ENCODE data around the gene ZNF396. TPM values are rescaled to one million over a fixed set of nuclear protein-coding genes. Genes with fewer than 3 reads are reported as not detected.

The ZNF396 gene
- total and polyA plus RNA-seq, 4 donors: 0.60 to 1.2 (median 0.99) TPM

DNA sequence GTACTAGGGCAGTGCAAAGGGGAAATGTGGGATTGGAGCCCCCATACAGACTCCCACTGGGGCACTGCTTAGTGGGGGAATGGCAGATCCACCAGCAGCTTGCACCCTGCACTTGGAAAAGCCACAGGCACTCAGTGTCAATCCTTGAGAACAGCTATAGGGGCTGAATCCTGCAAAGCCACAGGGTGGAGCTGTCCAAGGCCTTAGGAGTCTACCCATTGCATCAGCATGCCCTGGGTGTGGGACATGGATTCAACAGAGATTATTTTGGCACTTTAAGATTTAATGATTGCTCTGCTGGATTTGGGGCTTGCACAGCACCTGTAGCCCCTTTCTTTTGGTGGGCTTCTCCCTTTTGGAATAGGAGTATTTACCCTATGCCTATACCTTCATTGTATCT lies 24.4 kb downstream of the ZNF396 start:
- no peak overlapping the region for H3K4me3 ChIP-seq (ENCODE audit: low read depth in 1 of 3, low read length in 3 of 3)
- peaks cover 0 to 3% (median 0%) of the 10 kb centered on the region in 4 donors for H3K4me1 ChIP-seq (ENCODE audit: control insufficient read depth in 4 of 4, insufficient read depth in 4 of 4, low read length in 3 of 4)
- H3K36me3 ChIP-seq (ENCODE audit: control insufficient read depth in 4 of 4, insufficient read depth in 3 of 4, low read depth in 1 of 4, low read length in 3 of 4): no peaks in the 10 kb centered on the region
- no peak for DNase-seq (ENCODE audit: low spot score)
- TF ChIP-seq RXRA (IDR thresholded peaks at IDR 0.05): no peak
- TF ChIP-seq, protein P1, sequence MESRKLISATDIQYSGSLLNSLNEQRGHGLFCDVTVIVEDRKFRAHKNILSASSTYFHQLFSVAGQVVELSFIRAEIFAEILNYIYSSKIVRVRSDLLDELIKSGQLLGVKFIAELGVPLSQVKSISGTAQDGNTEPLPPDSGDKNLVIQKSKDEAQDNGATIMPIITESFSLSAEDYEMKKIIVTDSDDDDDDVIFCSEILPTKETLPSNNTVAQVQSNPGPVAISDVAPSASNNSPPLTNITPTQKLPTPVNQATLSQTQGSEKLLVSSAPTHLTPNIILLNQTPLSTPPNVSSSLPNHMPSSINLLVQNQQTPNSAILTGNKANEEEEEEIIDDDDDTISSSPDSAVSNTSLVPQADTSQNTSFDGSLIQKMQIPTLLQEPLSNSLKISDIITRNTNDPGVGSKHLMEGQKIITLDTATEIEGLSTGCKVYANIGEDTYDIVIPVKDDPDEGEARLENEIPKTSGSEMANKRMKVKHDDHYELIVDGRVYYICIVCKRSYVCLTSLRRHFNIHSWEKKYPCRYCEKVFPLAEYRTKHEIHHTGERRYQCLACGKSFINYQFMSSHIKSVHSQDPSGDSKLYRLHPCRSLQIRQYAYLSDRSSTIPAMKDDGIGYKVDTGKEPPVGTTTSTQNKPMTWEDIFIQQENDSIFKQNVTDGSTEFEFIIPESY (IDR thresholded peaks at IDR 0.05): no peak
- TF ChIP-seq, protein P2, sequence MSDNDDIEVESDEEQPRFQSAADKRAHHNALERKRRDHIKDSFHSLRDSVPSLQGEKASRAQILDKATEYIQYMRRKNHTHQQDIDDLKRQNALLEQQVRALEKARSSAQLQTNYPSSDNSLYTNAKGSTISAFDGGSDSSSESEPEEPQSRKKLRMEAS (IDR thresholded peaks at IDR 0.05): no peak
- TF ChIP-seq, protein P3, sequence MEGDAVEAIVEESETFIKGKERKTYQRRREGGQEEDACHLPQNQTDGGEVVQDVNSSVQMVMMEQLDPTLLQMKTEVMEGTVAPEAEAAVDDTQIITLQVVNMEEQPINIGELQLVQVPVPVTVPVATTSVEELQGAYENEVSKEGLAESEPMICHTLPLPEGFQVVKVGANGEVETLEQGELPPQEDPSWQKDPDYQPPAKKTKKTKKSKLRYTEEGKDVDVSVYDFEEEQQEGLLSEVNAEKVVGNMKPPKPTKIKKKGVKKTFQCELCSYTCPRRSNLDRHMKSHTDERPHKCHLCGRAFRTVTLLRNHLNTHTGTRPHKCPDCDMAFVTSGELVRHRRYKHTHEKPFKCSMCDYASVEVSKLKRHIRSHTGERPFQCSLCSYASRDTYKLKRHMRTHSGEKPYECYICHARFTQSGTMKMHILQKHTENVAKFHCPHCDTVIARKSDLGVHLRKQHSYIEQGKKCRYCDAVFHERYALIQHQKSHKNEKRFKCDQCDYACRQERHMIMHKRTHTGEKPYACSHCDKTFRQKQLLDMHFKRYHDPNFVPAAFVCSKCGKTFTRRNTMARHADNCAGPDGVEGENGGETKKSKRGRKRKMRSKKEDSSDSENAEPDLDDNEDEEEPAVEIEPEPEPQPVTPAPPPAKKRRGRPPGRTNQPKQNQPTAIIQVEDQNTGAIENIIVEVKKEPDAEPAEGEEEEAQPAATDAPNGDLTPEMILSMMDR (IDR thresholded peaks at IDR 0.05; ENCODE audit: low read depth, low read length, missing input control): no peak
- no peak for TF ChIP-seq YY1 (IDR thresholded peaks at IDR 0.05)
- TF ChIP-seq GABPA (IDR thresholded peaks at IDR 0.05 in 1 of 2, conservative IDR thresholded peaks at IDR 0.05 in 1 of 2): no peak
- H3K9ac ChIP-seq (ENCODE audit: low read depth in 1 of 2, low read length in 2 of 2): no peak overlapping the region
- H3K9me3 ChIP-seq (ENCODE audit: control insufficient read depth in 4 of 4, low read length in 3 of 4): no peaks in the 10 kb centered on the region
- H3K27me3 ChIP-seq (ENCODE audit: control insufficient read depth in 4 of 4, insufficient read depth in 4 of 4, low read length in 3 of 4): no peaks in the 10 kb centered on the region
- no peak overlapping the region for H3K27ac ChIP-seq (ENCODE audit: low read depth in 1 of 2, low read length in 2 of 2)

DNA sequence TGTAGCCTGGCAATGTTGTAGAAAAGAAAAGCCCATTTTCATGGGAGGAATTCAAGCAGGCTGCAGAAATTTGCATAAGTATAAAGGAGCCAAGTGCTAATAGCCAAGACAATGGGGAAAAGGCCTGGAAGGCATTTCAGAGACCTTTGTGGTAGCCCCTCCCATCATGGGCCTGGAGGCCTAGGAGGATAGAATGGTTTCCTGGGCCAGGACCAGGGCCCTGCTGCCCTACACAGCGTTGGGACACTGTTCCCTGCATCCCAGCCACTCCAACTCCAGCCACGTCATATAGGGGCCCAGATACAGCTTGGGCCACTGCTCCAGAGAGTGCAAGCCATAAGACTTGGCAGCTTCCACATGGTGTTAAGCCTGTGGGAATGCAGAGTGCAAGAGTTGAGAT lies 24.9 kb downstream of the ZNF396 start:
- Histone ChIP-seq H3K27ac (ENCODE audit: low read depth in 1 of 2, low read length in 2 of 2) (no peak overlapping the region), H3K9me3 (ENCODE audit: control insufficient read depth in 4 of 4, low read length in 3 of 4) (no peaks in the 10 kb centered on the region), H3K9ac (ENCODE audit: low read depth in 1 of 2, low read length in 2 of 2) (no peak overlapping the region), H3K4me1 (ENCODE audit: control insufficient read depth in 4 of 4, insufficient read depth in 4 of 4, low read length in 3 of 4) (peaks cover 0 to 3% (median 0%) of the 10 kb centered on the region in 4 donors), H3K36me3 (ENCODE audit: control insufficient read depth in 4 of 4, insufficient read depth in 3 of 4, low read depth in 1 of 4, low read length in 3 of 4) (no peaks in the 10 kb centered on the region), H3K4me3 (ENCODE audit: low read depth in 1 of 3, low read length in 3 of 3) (no peak overlapping the region), H3K27me3 (ENCODE audit: control insufficient read depth in 4 of 4, insufficient read depth in 4 of 4, low read length in 3 of 4) (no peaks in the 10 kb centered on the region)
- TF ChIP-seq HNF4G (IDR thresholded peaks at IDR 0.05) (no peak), GABPA (IDR thresholded peaks at IDR 0.05 in 1 of 2, conservative IDR thresholded peaks at IDR 0.05 in 1 of 2) (no peak), RXRA (IDR thresholded peaks at IDR 0.05) (no peak), RAD21 (IDR thresholded peaks at IDR 0.05) (no peak), SP1 (IDR thresholded peaks at IDR 0.05) (no peak)
- no peak for DNase-seq (ENCODE audit: low spot score)
- 86% methylated on average over 2 of the region's 2 CpGs for WGBS

DNA sequence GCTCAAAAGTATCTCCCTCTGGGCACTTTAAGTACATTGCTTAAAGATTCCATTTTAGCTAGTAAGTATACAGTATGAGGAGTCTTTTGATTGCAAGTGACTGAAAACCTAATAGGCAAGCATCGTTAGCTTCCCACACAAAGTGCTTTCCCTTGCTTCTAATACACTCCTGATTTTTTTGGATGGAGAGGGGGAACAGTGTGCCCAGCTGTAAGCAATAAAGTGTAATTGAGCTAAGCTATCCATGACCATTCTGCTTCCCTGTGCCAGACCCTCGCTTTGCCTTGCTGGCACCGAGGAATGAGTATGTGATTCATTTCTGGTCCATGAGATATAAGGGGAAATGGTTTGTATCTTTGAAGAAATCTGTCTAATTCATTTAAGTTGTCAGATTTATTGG lies 29.1 kb downstream of the ZNF396 start:
- no peaks in the 10 kb centered on the region for H3K9me3 ChIP-seq (ENCODE audit: control insufficient read depth in 4 of 4, low read length in 3 of 4)
- peaks cover 0 to 24% (median 9%) of the 10 kb centered on the region in 4 donors for H3K4me1 ChIP-seq (ENCODE audit: control insufficient read depth in 4 of 4, insufficient read depth in 4 of 4, low read length in 3 of 4)
- no peaks in the 10 kb centered on the region for H3K27me3 ChIP-seq (ENCODE audit: control insufficient read depth in 4 of 4, insufficient read depth in 4 of 4, low read length in 3 of 4)
- no peaks in the 10 kb centered on the region for H3K36me3 ChIP-seq (ENCODE audit: control insufficient read depth in 4 of 4, insufficient read depth in 3 of 4, low read depth in 1 of 4, low read length in 3 of 4)
- 93% methylated on average over 3 of the region's 3 CpGs for WGBS
- no peak overlapping the region for H3K4me3 ChIP-seq (ENCODE audit: low read depth in 1 of 3, low read length in 3 of 3)
- DNase-seq (ENCODE audit: low spot score): no peak
- no peak overlapping the region for H3K9ac ChIP-seq (ENCODE audit: low read depth in 1 of 2, low read length in 2 of 2)
- no peak overlapping the region for H3K27ac ChIP-seq (ENCODE audit: low read depth in 1 of 2, low read length in 2 of 2)
- TF ChIP-seq, protein P2 (IDR thresholded peaks at IDR 0.05): no peak
- TF ChIP-seq, protein P3 (IDR thresholded peaks at IDR 0.05; ENCODE audit: low read depth, low read length, missing input control): no peak
- no peak for TF ChIP-seq RAD21 (IDR thresholded peaks at IDR 0.05)
- TF ChIP-seq FOXA2 (IDR thresholded peaks at IDR 0.05): no peak
- TF ChIP-seq, protein P4, sequence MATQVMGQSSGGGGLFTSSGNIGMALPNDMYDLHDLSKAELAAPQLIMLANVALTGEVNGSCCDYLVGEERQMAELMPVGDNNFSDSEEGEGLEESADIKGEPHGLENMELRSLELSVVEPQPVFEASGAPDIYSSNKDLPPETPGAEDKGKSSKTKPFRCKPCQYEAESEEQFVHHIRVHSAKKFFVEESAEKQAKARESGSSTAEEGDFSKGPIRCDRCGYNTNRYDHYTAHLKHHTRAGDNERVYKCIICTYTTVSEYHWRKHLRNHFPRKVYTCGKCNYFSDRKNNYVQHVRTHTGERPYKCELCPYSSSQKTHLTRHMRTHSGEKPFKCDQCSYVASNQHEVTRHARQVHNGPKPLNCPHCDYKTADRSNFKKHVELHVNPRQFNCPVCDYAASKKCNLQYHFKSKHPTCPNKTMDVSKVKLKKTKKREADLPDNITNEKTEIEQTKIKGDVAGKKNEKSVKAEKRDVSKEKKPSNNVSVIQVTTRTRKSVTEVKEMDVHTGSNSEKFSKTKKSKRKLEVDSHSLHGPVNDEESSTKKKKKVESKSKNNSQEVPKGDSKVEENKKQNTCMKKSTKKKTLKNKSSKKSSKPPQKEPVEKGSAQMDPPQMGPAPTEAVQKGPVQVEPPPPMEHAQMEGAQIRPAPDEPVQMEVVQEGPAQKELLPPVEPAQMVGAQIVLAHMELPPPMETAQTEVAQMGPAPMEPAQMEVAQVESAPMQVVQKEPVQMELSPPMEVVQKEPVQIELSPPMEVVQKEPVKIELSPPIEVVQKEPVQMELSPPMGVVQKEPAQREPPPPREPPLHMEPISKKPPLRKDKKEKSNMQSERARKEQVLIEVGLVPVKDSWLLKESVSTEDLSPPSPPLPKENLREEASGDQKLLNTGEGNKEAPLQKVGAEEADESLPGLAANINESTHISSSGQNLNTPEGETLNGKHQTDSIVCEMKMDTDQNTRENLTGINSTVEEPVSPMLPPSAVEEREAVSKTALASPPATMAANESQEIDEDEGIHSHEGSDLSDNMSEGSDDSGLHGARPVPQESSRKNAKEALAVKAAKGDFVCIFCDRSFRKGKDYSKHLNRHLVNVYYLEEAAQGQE (IDR thresholded peaks at IDR 0.05): no peak
- no peak for TF ChIP-seq JUND (IDR thresholded peaks at IDR 0.05)
- TF ChIP-seq NR2F2 (IDR thresholded peaks at IDR 0.05): no peak
- TF ChIP-seq, protein P1 (IDR thresholded peaks at IDR 0.05): no peak
- no peak for TF ChIP-seq EGR1 (IDR thresholded peaks at IDR 0.05; ENCODE audit: low read depth in 2 of 2)
- TF ChIP-seq RXRA (IDR thresholded peaks at IDR 0.05): no peak
- TF ChIP-seq FOXA1 (IDR thresholded peaks at IDR 0.05): no peak
